Mucosa of descending colon (tissue), 3 donors: ENCODE data around the gene PTPRH. TPM values are rescaled to one million over a fixed set of nuclear protein-coding genes. Genes with fewer than 3 reads are reported as not detected.
A peak's percentile ranks its signal among the peaks of the same experiment; 100 is the strongest.
"Not testable (repeated sequence)": the region's sequence is repeated elsewhere in the genome, so short reads cannot be mapped to it uniquely, and the experiment has no call there.

Source experiments
- ATAC-seq: fragments of 200-7000 bp; cut with Tn5 transposase; one replicate; pipeline ENCODE4 v1.9.1; 2020; ENCODE audit warnings: mild to moderate bottlenecking, moderate library complexity
- DNase-seq, 3 donors: peaks; one replicate each; pipeline ENCODE4 v3.0.0-alpha.2; 2020
- H3K36me3 ChIP-seq: fragments of 200-600 bp; one replicate; pipeline ENCODE4 v1.8.0; 2021; ENCODE audit warnings: low read depth, mild to moderate bottlenecking
- H3K4me1 ChIP-seq: fragments of 200-600 bp; one replicate; pipeline ENCODE4 v1.8.0; 2021; ENCODE audit warnings: low read depth, mild to moderate bottlenecking
- H3K4me3 ChIP-seq: fragments of 200-600 bp; one replicate; pipeline ENCODE4 v1.8.0; 2021; ENCODE audit warnings: mild to moderate bottlenecking
- H3K9me3 ChIP-seq: fragments of 200-600 bp; one replicate; pipeline ENCODE4 v1.8.0; 2021; ENCODE audit warnings: mild to moderate bottlenecking
- intact Hi-C, 2 donors: fragments of 100-400 bp; cut with DNase I in 1 of 2; cut with micrococcal nuclease in 1 of 2; formaldehyde crosslinking; loops; one replicate each; pipeline versions ENCODE4 v1.11.0 to v1.11.1; 2022; cut with DNase I, micrococcal nuclease
- total RNA-seq, 3 donors: library from RNA; stranded (reverse); fragmentation: NEBNext Ultra II Directional in 2 of 3; extraction: Animal tissue kit (Norgen Biotek cat#: 25700) in 2 of 3; gene quantifications; one replicate each; pipeline versions ENCODE4 v1.2.1 to v1.2.4, GENCODE V29; 2021 to 2023
- TF ChIP-seq, protein P1 (sequence below): fragments of 200-600 bp; IDR thresholded peaks from one replicate; pipeline ENCODE4 v1.8.0; 2022; ENCODE audit warnings: antibody characterized with exemption, mild to moderate bottlenecking
- donor health status: DM: no; HTN: no; CAD: no; lungs with moderate emphysema.
- donor health status: DM: no; HTN: no; CAD: no.
- donor health status: DM: no; HTN: yes; CAD: no.

The PTPRH gene
- total RNA-seq, 3 donors from 2014 or later = 62.3 to 181 (median 94.8) TPM

DNA sequence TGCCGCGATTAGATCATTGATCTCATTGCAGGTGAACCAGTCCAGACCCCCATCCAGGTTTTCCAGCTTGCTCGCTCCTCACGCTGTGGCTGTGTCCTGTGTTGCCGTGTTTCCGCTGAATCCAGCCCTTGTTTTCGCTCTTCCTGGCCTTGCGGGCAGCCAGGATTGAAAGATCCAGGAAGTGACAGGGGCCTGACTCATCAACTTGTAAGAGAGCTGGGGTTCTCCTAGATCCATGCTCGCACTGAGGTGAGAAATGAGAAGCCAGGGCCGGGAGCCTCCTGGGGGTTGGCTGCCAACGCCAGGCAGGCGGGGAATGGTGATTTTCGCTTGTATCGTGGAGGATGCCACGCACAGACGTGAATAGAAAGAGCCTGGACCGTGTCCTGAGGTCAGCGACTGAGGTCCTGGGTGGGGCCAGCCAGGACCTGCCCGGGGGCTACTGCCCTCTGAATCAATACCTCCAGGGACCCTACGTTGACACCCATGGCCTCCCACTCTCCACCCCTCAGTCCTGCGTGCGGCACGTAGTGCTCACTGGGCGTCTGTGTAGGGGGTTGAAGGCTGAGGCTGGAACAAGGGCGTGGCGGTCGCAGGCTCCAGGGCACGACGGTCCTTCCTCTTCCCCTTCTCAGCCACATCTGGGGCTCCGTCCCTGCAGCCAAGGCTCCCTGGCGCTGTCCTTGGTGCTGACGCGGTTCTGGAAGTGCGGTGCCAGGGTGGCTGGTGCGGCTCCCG, 7.3 kb upstream of the PTPRH start:
- H3K36me3 ChIP-seq = no peaks in the 10 kb centered on the region
- no peaks in the 10 kb centered on the region for H3K9me3 ChIP-seq
- peaks cover 9% of the 10 kb centered on the region for H3K4me1 ChIP-seq
- TF ChIP-seq, protein P1, sequence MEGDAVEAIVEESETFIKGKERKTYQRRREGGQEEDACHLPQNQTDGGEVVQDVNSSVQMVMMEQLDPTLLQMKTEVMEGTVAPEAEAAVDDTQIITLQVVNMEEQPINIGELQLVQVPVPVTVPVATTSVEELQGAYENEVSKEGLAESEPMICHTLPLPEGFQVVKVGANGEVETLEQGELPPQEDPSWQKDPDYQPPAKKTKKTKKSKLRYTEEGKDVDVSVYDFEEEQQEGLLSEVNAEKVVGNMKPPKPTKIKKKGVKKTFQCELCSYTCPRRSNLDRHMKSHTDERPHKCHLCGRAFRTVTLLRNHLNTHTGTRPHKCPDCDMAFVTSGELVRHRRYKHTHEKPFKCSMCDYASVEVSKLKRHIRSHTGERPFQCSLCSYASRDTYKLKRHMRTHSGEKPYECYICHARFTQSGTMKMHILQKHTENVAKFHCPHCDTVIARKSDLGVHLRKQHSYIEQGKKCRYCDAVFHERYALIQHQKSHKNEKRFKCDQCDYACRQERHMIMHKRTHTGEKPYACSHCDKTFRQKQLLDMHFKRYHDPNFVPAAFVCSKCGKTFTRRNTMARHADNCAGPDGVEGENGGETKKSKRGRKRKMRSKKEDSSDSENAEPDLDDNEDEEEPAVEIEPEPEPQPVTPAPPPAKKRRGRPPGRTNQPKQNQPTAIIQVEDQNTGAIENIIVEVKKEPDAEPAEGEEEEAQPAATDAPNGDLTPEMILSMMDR = no peak
- ATAC-seq = peak; percentile 95
- DNase-seq = peak; percentile 85 to 90 (median 88)
- no peak overlapping the region for H3K4me3 ChIP-seq
- intact Hi-C loops = no loop called here

DNA sequence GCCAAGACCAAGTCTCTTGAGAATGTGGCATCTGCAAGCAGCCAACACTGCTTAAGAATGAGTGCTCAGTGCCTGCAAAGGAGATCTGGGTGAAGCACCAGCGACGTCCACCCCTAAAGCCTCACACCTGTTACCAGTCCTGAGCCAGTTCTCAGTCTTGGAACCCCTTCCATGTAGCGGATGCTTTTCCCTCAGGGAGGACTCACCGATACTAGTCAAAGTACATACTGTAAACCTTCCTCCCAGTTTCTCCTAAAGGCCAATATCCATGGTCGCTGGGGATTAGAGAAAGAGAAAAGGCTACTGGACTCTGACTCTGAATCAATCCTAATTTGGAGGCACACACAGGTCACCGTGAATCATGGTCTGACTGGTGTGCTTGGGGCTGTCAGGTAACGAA, 4.2 kb upstream of the PTPRH start:
- ATAC-seq (no peak), DNase-seq (no peak)
- Histone ChIP-seq H3K4me1 (peaks cover 9% of the 10 kb centered on the region), H3K36me3 (no peaks in the 10 kb centered on the region), H3K4me3 (no peak overlapping the region), H3K9me3 (no peaks in the 10 kb centered on the region)
- intact Hi-C loops = no loop called here
- TF ChIP-seq, protein P1 = no peak

DNA sequence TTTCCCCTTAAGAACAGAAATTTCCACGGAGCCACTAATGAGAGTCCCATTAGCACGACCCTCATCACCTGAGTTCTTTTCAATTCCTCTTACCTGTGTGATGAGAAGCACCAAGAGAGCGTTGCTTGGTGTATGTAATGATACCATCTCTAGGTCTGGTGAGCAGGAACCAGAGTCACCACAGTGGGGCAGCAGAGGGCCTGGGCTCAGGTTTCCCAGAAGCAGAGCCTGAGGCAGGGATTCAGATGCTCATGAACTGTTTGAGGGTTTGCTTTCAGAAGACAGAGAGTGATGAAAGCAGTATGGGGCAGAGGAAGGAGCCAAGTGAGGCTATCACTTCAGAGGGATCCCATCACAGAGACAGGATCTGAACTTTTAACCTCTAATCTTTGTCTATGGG, 3.1 kb upstream of the PTPRH start:
- Histone ChIP-seq H3K4me1 (peaks cover 9% of the 10 kb centered on the region), H3K36me3 (no peaks in the 10 kb centered on the region), H3K4me3 (no peak overlapping the region), H3K9me3 (no peaks in the 10 kb centered on the region)
- DNase-seq (peak; percentile 61 to 76 (median 75)), ATAC-seq (peak; percentile 28)
- TF ChIP-seq, protein P1 = peak; percentile 9
- intact Hi-C loops = no loop called here

DNA sequence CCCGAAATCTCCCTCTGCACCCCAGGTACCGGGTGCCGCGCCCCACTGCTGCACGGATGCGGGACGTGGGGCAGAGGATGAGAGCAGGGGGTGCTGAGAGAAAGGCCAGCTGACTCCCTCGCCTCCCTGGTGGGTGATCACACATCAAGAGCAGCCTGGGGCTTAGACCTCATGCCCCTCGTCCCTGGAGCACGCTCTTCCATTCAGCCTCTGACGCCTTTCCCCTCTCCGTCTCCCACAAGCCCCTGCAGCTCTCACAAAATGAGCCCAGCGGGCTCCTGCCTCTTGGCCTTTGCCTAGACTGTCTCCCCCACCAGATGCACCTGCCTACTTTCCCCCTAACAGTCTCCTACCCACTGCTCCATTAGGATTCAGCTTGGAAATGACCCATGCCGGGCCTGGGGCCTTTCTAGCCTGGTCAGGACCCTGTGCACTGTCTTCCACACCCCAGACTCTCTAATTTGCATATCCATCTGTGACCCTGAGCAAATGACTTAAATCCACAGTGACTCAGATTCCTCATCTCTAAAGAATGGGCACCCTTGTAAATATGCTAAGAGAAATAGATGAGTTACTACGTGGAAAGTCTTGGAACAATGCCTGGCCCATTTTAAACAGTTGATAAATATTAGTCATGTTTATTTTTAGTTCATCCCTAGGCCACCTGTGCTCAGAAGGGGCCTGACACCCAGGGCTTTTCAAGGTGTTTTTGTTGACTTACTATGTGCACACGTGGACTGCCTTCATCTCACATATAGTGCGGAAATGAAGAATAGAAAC, 582 bp upstream of the PTPRH start:
- intact Hi-C loops = no loop called here
- ATAC-seq = peak; percentile 27
- no peak overlapping the region for H3K4me3 ChIP-seq
- no peaks in the 10 kb centered on the region for H3K9me3 ChIP-seq
- no peaks in the 10 kb centered on the region for H3K36me3 ChIP-seq
- H3K4me1 ChIP-seq = peaks cover 7% of the 10 kb centered on the region
- TF ChIP-seq, protein P1 = no peak
- no peak for DNase-seq

DNA sequence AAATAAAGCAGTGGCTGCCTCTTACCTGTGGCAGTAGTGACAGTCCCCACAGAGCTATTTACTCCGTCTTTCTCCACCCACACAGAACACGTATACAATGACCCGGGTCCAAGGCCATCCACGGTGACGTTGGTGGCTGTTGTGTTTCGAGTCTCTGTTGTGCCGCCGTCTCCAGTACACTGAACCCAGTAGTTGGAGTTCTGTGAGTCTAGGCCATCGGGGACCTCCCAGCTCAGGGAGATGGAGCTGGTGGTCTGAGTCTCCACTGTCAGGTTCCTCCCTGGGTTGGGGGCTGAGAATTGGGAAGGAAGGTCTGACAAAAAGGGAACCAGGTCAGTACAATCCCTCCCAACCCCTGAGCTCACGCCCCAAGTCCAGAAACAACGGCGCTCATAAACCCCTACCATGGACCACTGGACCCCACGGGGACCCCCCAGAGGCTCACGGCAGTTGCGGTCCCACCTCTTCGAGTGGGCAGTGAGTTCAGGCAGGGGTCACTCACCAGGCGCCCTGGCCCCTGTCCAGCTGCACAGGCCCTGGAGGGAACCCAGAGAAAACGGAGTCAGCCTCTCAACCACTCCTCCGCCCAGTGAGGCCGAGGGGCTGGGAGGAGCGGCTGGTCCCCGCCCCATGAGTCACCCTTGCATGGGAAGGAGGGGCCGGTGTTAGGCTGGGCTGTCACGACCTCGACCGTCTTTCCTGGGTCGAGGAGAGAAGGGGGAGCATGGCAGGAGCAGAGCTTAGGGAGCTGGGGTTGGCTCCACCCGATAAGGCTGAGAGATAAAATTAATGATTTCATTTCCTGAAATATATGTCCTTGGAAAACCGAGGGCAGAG, 2.4 kb downstream of the PTPRH start:
- H3K4me1 ChIP-seq = peaks cover 7% of the 10 kb centered on the region
- H3K4me3 ChIP-seq = no peak overlapping the region
- DNase-seq = peak; percentile 89 to 91 (median 91)
- intact Hi-C loops = no loop called here
- peak; percentile 88 for ATAC-seq
- H3K9me3 ChIP-seq = no peaks in the 10 kb centered on the region
- no peaks in the 10 kb centered on the region for H3K36me3 ChIP-seq
- TF ChIP-seq, protein P1 = no peak

DNA sequence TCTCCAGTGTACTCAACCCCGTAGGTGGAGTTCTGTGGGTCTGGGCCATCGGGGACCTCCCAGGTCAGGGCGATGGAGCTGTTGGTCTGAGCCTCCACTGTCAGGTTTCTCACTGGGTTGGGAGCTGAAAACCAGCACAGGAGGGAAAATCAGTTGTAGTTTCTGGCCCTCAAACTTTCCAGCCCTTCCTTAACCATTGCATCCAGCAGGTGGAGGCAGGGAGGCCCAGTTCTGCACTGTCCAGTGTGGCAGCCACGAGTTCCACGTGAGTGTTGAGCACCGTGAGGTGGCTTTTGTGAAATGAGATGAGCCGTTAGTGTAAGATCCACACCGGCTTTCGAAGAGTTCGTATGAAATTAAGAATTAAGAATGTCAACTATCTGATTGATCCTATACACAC, 7.1 kb downstream of the PTPRH start:
- H3K4me1 ChIP-seq, H3K9me3 ChIP-seq, DNase-seq, H3K4me3 ChIP-seq, H3K36me3 ChIP-seq, intact Hi-C loops, ATAC-seq: not testable (repeated sequence)
